Dermis blood vessel endothelial cell (primary cell): ENCODE measurements around the gene IFI6. TPM values are rescaled to one million over a fixed set of nuclear protein-coding genes. Genes with fewer than 3 reads are reported as not detected.
A peak's percentile ranks its signal among the peaks of the same experiment; 100 is the strongest.
"Not testable (repeated sequence)": the region's sequence is repeated elsewhere in the genome, so short reads cannot be mapped to it uniquely, and the experiment has no call there.

Experiments
- DNase-seq: peaks from one replicate; pipeline ENCODE4 v3.0.0; 2010
- total RNA-seq: library from RNA; depleted of rRNA; stranded (reverse); fragments of >200 nt; gene quantifications from 2 replicates; pipeline ENCODE4 v1.2.3, GENCODE V29; 2014

The IFI6 gene, protein sequence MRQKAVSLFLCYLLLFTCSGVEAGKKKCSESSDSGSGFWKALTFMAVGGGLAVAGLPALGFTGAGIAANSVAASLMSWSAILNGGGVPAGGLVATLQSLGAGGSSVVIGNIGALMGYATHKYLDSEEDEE
- total RNA-seq = 21.9 and 57.7 TPM in 2 replicates

DNA sequence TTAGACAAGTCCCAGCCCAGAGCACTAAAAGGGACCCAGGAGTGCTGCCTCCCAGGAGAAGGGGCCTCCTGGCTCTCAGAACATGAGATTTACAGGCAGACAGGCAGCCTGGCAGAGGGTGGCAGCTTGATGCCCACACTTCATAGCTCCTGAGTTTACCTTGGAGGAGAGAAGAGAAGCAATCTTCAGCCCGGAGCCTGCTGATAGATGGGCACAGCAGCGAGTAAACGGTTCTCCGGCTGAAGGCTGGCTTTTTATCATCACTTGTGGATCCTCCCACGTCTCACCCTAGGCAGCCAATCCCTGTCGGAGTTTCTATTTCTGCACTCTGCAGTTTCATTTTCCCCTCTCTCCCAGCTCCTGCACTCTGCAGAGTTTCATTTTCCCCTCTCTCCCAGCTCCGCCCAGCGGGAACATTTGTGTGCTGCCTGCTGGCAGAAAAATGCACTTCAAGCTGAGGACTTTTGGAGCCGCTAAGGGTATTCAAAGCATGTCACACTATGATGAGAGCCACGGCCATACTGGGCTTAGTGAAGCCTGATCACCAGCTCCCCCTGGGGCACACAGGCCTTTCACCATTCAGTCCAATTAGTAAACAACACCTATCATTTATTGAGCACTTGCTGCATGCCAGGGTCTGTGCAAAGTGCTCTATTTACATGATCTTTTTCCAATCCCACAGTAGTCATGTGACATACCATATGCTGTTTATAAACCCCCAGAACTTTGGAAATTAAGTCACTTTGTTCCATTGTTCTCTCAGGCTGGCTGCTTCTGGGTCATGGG lies at the start of gene IFI6:
Gene IFI6, minus strand, starts transcription at position 229 of the 786 bp plus-strand sequence. CDS start 2,878 bp downstream, outside the sequence.
- peak; percentile 97 for DNase-seq

DNA sequence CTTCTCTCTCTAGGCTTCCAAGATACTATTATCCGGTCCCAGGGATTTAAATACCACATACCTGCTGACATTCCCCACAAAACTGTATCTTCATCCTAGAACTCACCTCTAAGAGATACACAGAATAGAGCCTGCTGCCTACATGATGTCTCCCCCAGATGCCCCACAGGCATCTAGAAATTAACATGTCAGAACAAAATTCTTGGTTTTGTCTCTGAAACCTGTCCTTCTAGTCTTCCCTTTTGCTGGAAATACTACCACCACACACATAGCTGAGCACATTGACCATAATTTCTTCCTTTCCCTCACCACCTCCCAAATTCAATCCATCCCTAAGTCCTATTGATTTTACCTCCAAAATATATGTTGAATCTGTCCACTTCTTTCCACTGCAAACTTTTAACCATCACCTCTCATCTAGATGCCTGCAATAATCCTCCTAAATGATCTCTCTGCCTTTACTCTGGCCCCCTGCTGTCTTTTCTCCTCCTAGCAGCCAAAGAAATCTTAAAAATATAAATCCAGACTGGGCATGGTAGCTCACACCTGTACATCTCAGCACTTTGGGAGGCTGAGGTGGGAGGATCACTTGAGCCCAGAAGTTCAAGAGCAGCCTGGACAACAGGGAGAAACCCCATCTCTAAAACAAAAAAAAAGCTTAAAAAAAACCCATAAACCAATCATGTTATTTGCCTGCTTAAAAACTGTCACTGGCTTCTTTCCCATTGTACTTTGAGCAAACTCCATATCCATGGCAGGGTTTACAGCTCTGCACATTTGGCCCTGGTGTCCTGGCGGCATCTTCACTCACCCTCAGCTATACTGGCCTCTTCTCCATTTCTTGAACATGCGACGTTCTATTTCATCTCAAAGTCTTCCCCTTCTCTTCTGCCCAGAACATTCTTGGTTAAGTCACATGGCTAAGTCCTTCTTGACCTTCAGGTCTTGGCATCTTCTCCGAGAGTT lies 47.6 kb upstream of the IFI6 start:
- DNase-seq = peak; percentile 37

DNA sequence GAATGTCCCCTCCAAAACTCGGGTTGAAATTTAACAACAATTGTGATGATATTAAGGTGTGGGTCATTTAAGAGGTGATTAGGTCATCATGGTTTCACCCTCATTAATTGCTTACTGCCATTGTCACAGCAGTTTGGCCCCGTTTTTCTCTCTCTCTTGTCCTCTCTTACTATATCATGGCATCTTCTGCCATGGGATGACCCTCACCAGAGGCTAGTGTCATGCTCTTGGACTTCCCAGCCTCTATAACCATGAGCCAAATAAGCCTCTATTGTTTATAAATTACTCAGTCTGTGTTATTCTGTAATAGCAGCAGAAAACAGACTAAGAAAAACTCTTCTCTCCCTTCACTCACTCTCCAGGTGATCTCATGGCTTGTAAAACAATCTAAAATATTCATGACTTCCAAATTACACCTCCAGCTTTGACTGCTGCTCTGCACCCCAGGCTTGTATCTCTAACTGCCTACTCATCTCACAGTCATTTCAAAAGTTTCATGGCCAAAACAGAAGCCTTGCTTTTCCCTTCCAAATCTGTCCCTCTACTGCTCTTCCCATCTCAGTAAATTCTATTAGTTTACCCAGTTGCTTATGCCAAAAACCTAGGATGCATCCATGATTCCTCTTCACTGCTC lies 44.4 kb upstream of the IFI6 start:
- no peak for DNase-seq

DNA sequence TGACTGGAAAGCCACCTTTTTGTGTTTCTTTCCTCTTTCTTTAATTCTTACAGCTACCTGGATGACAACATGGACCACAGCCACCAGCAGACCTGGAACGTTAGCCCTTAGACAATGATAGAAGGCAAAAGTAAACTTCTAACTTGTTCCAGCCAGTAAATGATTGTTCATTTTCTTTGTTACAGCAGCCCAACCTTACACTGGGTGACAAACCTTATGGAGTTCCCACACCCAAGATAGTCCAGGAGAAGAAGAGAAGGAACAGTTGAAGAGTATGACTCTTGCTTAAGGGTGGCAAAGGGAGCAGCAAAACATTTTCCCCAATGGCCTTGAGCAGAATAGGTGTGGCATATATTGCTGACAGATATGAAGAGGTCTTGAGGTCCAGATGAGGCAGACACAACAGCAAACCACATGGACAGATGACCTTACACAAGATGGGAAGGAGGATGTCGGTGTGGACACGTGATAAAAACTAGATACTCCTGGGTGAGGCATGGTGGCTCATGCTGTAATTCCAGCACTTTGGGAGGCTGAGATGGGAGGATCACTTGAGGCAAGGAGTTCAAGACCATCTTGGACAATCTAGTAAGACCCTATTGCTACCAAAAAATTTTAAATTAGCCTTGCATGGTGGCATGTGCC lies 42.0 kb upstream of the IFI6 start:
- no peak for DNase-seq

DNA sequence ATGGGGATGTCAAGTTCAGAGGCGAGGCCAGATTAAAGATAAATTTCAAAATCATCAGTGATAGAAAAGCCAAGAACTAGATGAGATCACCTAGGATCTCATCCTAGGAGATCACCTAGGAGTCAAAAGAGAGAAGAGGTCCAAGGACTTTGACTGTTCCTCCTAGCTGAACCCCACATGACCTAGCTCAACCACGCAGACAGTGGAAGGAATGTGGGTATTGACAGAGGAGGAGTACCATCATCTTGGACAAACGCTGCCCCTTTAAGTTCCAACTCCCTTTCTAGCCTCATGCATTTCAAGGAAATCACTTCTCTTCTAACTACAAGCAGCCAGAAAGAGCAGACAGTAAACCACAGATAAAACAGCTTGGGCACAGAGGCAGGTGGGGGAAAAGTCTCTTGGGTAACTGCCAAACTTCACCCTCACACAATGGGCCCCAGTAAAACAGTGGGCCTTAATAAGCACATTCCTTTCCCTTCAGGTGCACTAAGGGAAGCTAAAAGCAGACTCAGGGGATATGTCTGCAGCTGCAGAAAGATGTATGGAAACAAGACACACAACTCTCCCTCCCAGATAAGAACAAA lies 41.2 kb upstream of the IFI6 start:
- peak; percentile 0 for DNase-seq

DNA sequence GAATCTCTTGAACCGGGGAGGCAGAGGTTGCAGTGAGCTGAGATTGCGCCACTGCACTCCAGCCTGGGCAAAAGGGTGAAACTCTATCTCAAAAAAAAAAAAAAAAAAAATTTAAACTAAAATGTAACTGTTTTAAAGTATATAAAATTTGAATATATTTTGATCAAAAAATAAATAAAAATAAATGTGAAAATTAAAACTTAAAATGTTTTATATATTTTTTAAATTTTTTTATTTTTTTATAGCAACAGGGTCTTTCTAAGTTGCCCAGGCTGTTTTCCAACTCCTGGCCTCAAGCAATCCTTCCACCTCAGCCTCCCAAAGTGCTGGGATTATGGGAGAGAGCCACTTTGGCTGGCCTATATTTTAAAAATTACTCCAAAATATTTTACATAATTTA lies 38.6 kb upstream of the IFI6 start:
- DNase-seq = no peak

DNA sequence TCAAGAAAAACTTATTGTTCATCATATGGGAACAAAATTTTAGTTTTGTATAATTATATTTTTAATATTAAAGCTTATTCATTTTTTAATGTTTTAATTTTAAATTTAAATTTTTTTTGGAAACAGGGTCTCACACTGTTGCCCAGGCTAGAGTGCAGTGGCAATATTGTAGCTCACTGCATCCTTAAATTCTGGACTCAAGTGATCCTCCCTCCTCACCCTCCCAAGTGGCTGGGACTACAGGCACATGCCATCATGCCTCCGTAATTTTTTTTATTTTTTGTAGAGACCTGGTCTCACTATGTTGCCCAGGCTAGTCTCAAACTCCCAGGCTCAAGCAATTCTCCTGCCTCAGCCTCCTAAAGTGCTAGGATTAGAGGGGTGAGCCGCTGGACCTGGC lies 33.6 kb upstream of the IFI6 start:
- no peak for DNase-seq

DNA sequence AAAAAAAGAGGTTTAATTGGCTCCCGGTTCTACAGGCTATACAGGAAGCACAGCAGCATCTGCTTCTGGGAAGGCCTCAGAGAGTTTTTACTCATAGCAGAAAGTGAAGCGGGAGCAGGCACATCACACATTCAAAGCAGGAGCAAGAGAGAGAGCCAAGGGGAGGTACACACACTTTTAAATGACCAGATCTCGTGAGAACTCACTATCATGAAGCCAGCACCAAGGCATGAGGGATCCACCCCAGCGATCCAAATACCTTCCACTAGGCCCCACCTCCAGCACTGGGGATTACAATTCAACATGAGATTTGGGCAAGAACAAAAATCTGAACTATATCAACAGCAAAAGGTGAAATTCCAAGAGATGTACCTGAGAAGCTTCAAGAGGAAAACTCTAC lies 33.0 kb upstream of the IFI6 start:
- DNase-seq = no peak

DNA sequence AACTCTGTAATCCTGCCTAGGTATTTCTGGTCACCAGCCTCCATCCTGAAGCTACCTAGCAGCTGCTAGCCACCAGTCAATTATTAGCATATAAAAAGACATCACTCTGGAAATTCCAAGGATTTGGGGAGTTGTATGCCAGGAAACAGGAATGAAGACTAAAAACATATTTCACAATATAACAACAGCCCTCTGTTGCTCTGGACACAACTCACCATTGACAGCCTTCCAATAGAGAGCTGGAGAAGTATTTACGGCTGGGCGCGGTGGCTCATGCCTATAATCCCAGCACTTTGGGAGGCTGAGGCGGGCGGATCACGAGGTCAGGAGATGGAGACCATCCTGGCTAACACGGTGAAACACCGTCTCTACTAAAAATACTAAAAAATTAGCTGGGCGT lies 24.8 kb upstream of the IFI6 start:
- DNase-seq = not testable (repeated sequence)

DNA sequence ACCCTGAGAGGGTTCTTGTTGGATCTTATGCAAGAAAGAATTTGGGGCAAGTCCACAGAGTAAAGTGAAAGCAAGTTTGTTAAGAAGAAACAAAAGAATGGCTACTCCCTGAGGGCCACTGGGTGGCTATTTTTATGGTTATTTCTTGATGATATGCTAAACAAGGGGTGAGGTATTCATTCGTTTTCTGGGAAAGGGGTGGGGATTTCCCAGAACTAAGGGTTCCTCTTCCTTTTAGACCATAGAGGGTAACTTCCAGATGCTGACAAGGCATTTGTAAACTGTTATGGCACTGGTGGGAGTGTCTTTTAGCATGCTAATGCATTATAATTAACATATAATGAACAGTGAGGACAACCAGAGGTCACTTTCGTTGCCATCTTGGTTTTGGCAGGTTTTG lies 18.2 kb upstream of the IFI6 start:
- no peak for DNase-seq

DNA sequence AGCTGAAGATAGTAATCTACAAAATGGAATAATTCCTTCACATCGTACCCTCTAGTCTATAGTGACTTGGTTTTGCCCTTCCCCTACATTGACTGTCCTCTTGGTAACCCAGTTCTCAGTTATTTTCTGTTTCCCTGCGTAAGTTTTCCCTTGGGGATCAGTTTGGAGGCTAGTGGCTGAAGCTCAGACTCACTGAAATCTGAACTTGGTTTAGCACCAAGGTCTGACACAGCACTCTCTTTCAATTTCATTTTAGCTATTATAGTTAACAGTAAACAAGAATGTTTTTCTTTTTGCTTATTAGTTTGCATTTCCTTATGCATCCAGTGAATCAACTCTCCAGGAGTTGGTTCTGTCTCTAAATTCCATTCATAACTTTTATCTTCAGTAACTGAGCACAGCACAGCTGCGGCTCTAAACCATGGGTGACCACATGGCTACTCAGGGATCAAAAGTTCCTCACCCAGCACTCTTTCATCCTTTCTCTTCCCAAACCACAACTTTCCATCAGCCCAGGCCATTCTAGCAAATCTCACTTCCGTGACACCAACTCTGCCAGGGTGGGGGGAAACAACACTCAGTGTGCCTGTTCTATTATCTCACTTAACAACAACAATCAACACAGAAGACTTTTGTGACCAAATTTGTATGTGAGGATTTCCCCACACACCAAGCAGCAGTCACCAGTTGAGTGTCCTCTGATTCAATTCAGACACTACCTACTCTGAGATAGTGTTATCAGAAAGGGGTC lies 17.6 kb upstream of the IFI6 start:
- no peak for DNase-seq

DNA sequence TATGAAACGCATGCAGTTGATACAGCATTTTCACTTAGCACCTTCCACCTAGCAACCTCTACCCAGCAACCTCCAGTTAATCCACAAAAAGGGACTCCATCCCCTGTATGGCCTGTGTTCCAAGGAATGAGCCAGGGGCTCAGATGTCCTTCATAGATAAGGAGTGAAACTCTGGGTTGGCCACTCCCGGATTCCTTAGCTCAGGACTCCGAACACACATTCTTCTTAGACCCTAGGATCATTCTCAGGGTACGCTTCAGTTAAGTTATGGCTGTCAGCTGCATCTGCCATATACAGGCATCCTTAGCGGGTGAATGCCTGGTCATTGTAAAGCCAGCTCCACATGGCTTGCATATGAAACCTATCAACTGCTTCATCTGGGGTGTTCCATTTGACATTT lies 15.9 kb upstream of the IFI6 start:
- DNase-seq = no peak

DNA sequence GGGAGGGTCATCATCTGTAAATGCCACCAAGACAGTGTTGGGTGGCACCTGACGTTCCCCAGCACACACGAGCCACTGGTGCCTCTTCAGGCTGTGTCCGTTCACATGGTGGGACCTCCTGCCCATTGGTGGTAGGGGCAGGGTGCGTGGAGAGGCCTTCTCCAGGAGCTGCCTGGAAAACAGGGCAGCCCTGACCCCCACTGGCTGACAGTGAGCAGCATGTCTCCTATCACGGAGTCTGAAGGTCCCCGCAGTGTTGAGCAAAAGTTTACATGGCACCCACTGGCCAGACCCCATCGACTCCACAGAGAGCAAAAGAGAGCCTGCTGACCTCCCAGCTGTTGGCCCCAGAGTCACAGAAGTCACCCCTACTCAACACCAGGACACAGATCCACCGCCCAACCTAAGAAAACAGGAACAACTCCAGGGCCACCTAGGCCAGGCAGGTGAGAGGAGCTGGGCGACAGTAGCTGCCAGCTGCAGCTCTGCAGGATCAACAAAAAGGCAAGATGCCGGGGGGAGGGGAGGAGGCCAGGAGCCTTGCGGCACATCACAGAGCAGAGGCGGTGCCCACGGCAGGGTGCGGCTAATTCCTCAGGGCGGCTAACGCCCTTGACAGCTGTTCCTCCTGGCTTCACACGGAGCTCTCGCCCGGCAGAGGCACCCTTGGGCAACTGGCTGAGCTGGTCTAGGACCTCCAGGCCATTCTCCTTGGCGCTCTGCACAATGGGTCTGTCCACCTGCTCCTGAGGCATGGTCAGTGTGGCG lies 14.4 kb upstream of the IFI6 start:
- DNase-seq = no peak

DNA sequence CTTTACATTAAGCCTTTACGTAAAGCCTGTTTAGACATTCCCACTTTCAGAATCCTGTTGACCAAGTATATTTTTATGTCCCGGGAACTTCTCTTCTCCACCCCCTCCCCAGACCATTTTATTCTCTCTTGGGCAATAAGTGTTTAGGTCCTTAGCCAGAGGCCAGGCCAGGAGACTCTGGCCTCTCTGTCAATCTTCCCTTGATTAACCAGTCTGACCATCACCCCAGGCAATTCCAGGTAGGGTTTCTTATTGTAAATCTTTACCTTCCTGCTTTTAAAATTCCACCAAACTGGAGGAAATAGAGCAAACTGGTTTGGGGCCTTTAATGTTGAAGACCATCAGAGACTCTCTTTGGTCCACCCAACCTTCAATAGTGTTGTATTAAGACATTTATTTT lies 12.2 kb upstream of the IFI6 start:
- no peak for DNase-seq

DNA sequence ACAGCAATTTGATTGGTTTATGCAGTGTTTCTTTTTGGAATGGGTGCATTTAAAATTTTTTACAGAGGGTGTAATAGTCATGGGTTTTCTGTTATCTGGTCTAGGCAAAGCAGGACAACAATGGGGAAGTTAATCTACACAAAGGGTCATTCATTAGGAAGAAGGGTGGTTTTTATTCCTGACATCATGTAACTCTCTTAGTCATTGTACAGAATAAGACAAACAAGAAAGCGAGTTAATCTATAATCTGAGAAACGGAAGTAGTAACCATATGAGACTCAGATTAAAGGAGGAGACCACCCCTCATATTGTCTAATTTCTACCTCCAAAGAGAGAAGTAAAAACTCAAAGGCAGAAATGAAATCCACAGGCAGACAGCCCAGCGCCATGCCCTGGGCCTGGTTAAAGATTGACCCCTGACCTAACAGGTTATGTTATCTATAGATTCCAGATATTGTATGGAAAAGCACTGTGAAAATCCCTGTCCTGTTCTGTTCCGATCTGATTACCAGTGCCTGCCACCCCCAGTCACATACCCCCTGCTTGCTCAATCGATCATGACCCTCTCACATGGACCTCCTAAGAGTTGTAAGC lies 10.5 kb upstream of the IFI6 start:
- no peak for DNase-seq

DNA sequence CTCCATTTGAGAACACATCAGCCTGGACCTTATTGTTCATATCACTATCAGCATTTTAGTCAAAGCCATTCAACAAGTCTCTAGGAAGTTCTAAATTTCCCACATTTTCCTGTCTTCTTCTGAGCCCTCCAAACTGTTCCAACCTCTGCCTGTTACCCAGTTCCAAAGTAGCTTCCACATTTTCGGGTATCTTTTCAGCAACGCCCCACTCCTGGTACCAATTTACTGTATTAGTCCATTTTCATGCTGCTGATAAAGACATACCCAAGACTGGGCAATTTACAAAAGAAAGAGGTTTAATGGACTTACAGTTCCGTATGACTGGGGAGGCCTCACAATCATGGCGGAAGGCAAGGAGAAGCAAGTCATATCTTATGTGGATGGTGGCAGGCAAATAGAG lies 9.6 kb upstream of the IFI6 start:
- not testable (repeated sequence) for DNase-seq

DNA sequence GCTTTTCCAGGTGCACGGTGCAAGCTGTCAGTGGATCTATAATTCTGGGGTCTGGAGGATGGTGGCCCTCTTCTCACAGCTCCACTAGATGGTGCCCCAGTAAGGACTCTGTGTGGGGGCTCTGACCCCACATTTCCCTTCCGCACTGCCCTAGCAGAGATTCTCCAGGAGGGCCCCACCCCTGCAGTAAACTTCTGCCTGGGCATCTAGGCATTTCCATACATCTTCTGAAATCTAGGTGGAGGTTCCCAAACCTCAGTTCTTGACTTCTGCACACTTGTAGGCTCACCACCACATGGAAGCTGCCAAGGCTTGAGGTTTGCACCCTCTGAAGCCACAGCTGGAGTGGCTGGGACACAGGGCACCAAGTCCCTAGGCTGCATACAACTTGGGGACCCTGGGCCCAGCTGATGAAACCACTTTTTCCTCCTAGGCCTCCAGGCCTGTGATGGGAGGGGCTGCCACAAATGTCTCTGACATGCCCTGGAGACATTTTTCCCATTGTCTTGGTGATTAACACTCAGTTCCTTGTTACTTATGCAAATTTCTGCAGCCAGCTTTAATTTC lies 8.3 kb upstream of the IFI6 start:
- not testable (repeated sequence) for DNase-seq

DNA sequence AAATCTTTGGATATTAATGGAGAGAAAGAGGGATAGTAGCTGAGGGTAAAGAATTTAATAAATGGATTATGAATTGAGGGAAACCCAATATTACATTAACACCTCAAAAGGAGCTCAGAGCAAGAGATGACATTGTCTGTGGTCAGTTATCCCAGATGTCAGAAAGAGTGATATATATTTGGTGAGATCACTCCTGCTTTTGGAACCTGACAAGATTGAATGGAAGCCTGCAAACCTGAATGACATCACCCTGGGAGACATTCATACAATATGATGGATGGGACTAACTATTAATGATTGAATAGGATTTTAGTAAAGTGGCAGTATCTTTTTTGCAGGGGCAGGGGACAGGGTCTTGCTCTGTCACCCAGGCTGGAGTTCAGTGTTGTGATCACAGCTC lies 6.8 kb upstream of the IFI6 start:
- DNase-seq = no peak

DNA sequence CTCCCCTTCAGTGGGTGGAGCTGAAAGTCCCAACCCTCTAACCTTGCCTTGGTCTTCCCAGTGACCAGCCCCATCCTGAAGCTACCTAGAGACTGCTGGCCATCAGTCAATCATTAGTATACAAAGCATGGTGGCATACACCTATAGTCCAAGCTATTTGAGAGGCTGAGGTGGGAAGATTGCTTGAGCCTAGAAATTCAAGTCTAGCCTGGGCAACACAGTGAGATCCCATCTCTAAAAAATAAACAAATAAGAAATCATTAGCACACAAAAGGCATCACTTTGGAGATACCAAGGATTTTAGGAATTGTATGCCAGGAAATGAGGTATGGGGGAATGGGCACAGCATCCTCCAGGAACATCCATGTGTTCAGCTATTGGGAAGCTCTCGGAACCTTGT lies 4.4 kb upstream of the IFI6 start:
- DNase-seq = no peak

DNA sequence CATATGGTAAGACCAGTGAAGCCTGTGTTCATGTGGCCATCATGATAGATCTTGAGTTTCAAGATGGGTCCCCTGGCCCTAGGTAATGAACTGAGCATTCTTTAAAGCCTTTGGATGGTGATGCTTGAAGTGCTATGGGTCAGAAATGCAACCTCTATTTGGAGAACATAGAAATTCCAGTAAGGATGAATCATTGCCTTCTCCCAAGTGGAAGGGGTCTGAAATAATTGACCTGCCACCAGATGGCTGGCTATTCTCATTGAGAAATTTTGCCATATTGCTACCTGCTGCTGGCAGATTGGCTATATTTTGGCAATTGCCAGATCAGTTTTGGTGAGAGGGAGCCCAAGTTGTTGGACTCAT lies 739 bp upstream of the IFI6 start:
- DNase-seq = peak; percentile 35
